NCI-H748 (cell line): ENCODE data around the gene SGSM2.
"Not testable (repeated sequence)": the region's sequence is repeated elsewhere in the genome, so short reads cannot be mapped to it uniquely, and the experiment has no call there.

Experiments used
- DNase-seq: peaks from one replicate; lab custom pipeline; 2025; ENCODE audit not compliant: unreplicated experiment; lab: John Stamatoyannopoulos, UW

SGSM2 gene, protein sequence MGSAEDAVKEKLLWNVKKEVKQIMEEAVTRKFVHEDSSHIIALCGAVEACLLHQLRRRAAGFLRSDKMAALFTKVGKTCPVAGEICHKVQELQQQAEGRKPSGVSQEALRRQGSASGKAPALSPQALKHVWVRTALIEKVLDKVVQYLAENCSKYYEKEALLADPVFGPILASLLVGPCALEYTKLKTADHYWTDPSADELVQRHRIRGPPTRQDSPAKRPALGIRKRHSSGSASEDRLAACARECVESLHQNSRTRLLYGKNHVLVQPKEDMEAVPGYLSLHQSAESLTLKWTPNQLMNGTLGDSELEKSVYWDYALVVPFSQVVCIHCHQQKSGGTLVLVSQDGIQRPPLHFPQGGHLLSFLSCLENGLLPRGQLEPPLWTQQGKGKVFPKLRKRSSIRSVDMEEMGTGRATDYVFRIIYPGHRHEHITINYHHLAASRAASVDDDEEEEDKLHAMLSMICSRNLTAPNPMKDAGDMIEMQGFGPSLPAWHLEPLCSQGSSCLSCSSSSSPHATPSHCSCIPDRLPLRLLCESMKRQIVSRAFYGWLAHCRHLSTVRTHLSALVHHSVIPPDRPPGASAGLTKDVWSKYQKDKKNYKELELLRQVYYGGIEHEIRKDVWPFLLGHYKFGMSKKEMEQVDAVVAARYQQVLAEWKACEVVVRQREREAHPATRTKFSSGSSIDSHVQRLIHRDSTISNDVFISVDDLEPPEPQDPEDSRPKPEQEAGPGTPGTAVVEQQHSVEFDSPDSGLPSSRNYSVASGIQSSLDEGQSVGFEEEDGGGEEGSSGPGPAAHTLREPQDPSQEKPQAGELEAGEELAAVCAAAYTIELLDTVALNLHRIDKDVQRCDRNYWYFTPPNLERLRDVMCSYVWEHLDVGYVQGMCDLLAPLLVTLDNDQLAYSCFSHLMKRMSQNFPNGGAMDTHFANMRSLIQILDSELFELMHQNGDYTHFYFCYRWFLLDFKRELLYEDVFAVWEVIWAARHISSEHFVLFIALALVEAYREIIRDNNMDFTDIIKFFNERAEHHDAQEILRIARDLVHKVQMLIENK

GRCh38 chr17:2336852-2337543, at the start of gene SGSM2:
SGSM2 (plus strand) TSS chr17:2337501; CDS start chr17:2337689, 188 bp downstream.
- peak; percentile 80 for DNase-seq

- no peak for DNase-seq
Measured at GRCh38 chr17:2289878-2290478, 47.3 kb upstream of the SGSM2 start.

- no peak for DNase-seq
Measured at GRCh38 chr17:2292100-2292499, 45.2 kb upstream of the SGSM2 start.

- DNase-seq = no peak
Measured at GRCh38 chr17:2295575-2295974, 41.7 kb upstream of the SGSM2 start.

- no peak for DNase-seq
Measured at GRCh38 chr17:2297023-2297422, 40.3 kb upstream of the SGSM2 start.

GRCh38 chr17:2299136-2299535, 38.2 kb upstream of the SGSM2 start:
- DNase-seq = no peak

DNA sequence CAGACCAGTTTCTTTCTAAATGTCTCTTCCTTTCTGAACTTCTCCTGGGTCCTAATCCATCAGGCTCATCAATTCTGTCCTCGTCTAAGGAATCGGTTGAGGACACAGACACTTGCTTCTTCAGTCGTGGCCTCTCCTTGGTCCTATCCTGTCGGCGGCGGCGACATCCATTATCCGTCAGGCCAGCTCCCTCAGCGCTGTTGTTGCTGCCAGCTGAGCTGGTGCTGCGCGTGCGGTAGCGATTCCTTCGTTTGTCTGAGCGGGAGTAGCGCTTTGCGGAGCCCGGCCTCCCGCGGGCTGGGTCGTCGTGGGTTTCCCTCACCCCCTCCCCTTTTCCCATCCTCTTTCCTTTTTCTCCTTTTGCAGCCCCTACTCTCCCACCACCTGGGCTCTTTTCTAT, 37.5 kb upstream of the SGSM2 start:
- DNase-seq = no peak

DNA sequence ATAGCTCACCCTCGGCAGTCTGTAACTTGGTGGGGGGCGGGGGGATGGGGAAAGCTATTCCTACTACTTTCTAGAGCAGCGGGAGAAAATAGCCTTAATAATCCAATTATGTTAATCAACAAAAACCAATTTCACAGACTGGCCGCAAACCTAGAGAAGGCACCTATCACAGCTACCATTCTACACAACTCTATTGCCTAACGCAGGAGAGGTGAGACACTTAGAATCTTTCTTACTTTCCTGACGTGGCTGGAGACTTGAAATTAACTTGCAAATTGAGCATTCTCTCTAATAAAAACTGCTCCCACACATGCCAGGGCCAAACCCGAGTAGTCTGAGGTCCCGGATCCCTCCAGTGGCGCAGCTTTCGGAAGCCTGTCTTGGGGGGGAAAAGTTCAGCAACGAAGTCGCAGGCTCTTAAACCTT, 34.5 kb upstream of the SGSM2 start:
- DNase-seq = peak; percentile 41

DNA sequence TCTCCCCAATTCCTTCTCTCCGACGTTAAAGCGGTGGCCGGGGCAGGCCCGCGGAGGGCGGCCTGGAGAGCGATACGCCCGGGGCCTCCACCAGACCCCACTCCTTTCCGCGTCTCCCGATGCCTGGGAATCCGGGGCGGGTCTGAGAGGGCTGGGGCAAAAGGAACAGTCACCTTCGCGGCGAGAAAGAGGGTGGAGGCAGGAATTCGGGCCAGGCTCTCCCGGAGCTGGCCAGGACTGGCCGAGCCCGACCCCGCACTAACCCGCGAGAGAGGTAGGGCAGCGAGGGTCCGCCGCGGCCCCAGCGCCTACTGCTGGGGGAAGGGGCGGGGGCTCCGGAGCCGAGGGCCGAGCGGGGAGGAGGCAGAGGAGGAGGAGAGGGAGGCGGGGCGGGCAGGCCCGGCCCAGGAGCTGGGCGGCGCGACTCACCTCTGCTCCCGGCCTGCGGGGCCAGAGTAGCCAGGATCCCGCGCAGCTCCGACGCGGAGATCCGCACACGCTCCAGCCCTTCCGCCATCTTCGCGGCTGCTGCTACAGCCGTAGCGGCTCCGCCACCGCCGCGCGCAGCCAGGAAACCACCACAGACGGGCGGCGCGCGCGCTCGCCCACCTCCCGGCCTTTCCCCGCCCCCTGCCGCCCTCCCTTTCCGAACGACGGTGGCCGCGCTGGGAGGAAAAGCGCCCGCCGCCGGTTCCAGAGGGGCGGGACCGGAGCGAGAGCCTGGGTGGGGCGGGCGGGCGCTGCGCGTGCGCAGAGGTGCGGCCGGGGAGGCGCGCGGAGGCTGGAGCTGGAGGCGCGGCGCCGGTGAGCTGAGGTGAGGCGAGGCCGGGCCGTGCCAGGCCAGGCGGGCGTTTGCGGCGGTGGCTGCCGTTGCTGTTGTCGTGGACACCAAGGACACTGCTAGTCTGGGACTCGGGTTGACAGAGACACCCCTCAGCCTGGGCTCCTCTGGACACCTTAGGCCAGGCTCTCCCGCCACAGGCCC, 33.8 kb upstream of the SGSM2 start, which contains the start of the genes SMG6 and SRR:
TSS of gene SMG6 (minus strand) at position 582 of the 985 bp plus-strand sequence. CDS start at position 517, 65 bp downstream.
TSS of gene SRR (plus strand) at position 747 of the 985 bp plus-strand sequence. CDS start 11,611 bp downstream, outside the sequence.
- DNase-seq = peak; percentile 95

- DNase-seq = no peak
Measured at GRCh38 chr17:2304931-2305330, 32.4 kb upstream of the SGSM2 start.

- DNase-seq = no peak
Measured at GRCh38 chr17:2309338-2310154, 27.8 kb upstream of the SGSM2 start.

- no peak for DNase-seq
Measured at GRCh38 chr17:2312736-2313135, 24.6 kb upstream of the SGSM2 start.

DNA sequence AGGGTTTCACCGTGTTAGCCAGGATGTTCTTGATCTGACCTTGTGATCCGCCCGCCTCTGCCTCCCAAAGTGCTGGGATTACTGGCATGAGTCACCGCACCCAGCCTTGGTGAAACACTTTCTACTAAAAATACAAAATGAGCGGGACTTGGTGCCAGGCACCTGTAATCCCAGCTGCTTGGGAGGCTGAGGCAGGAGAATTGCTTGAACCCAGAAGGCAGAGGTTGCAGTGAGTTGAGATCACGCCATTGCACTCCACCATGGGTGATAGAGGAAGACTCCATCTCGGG, 20.4 kb upstream of the SGSM2 start:
- not testable (repeated sequence) for DNase-seq

DNA sequence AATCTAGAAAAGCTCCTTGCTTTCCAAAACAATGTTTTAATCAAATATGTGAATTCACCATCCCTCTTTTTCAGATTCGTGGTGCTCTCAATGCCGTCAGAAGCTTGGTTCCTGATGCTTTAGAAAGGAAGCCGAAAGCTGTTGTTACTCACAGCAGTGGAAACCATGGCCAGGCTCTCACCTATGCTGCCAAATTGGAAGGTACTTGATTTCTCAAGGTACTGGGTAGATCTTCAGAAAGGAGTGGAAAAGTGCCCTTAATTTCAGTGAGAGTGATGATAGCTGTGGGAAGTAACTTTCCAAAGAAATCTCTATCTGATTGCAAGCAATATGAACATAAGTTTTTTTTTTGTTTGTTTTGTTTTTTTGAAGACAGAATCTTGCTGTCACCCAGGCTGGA, 19.5 kb upstream of the SGSM2 start:
- no peak for DNase-seq

DNA sequence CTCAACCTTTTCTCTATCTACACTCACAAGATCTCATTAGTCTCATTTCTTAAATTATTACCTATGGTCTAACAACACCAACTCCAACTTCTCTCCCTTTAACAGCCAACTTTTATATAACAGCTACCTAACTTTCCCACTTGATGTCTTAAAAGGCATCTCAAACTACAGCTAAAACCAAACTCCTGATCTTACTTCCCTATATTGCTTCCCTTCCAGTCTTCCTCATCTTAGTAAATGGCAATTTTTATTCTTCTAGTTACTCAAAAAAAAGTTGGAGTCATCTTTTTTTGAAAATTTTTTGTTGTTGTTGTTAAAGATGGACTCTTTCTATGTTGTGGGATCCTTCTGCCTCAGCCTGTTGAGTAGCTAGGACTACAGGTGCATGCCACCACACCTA, 18.2 kb upstream of the SGSM2 start:
- no peak for DNase-seq

DNA sequence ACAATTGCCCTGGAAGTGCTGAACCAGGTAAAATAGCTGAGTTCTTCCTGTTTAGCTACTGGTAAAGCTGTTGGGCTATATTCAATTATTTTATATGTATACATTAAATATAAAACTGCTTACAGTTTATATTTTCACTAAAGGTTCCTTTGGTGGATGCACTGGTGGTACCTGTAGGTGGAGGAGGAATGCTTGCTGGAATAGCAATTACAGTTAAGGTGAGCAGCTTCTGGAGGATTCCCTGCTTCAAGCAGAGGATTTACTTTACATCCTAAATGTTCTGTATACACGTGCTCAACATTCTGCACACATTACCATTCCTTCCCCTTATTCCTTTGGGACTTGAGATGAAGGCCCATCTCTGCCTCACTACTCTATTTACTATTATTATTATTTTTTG, 15.9 kb upstream of the SGSM2 start:
- DNase-seq = no peak

DNA sequence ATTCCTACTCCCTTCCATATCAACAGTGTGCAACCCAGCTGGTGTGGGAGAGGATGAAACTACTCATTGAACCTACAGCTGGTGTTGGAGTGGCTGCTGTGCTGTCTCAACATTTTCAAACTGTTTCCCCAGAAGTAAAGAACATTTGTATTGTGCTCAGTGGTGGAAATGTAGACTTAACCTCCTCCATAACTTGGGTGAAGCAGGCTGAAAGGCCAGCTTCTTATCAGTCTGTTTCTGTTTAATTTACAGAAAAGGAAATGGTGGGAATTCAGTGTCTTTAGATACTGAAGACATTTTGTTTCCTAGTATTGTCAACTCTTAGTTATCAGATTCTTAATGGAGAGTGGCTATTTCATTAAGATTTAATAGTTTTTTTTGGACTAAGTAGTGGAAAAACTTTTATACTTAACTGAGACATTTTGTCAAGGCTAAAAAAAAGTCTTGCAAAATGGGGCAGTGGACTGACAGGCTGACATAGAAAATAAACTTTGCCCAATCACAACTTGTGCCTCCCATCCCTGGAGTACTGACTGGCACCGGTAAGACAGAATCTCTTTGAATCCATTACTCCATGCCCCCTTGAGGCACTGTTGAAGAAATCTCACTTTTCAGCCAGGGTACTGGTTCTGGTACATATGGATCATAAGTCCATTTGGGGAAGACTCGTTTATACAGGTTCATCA, 13.5 kb upstream of the SGSM2 start:
- no peak for DNase-seq

DNA sequence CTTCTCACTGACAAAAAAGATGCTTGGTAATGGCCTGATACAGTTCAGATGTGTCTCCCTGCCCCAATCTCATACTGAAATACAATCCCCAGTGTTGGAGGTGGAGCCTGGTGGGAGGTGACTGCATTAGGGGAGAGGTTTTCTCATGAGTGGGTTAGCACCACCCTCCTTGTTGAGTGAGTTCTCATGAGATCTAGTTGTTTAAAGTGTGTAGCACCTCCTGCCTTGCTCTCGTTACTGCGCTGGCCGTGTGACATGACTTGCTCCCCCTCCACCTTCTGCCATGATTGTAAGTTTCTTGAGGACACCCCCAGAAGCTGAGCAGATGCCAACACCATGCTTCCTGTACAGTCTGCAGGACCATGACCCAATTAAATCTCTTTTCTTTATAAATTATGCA, 6.0 kb upstream of the SGSM2 start:
- no peak for DNase-seq
